WTC11 (cell line): Measurements from ENCODE around the gene CXCL11.

Experiments used
- CTCF ChIP-seq: fragments of 200-600 bp; IDR thresholded peaks from 2 replicates; pipeline ENCODE4 v1.8.0; 2022; ENCODE audit warnings: antibody characterized with exemption
- ETV6 ChIP-seq: sonication (generic); formaldehyde crosslinking; IDR thresholded peaks from 2 replicates; pipeline ENCODE4 v1.8.1; 2022; ENCODE audit warnings: mild to moderate bottlenecking, missing genetic modification reagents
- RORB ChIP-seq: fragments of 250-450 bp; sonication (Bioruptor Pico); IDR thresholded peaks from 2 replicates; pipeline ENCODE4 v1.9.0; 2021; ENCODE audit warnings: mild to moderate bottlenecking
- ZNF121 ChIP-seq: sonication (generic); formaldehyde crosslinking; IDR thresholded peaks from 2 replicates; pipeline ENCODE4 v1.8.0; 2023; ENCODE audit warnings: missing genetic modification reagents

- no peak for TF ChIP-seq ZNF121 (CRISPR knock-in tag)
- peak; percentile 66 for TF ChIP-seq CTCF
- no peak for TF ChIP-seq RORB (CRISPR knock-in tag)
- no peak for TF ChIP-seq ETV6 (CRISPR knock-in tag)
These were observed 31.9 kb upstream of the CXCL11 start for GRCh38 chr4:76067652-76068286.
